ENCODE measurements around the gene POPDC2.
A peak's percentile ranks its signal among the peaks of the same experiment; 100 is the strongest.
"Not testable (repeated sequence)": the region's sequence is repeated elsewhere in the genome, so short reads cannot be mapped to it uniquely, and the experiment has no call there.

POPDC2 gene

GRCh38 chr3:119660474-119661440 is at the start of gene POPDC2:
POPDC2 (minus strand) TSS chr3:119660589; CDS start chr3:119660423, 166 bp downstream.
- no peak for DNase-seq

DNA sequence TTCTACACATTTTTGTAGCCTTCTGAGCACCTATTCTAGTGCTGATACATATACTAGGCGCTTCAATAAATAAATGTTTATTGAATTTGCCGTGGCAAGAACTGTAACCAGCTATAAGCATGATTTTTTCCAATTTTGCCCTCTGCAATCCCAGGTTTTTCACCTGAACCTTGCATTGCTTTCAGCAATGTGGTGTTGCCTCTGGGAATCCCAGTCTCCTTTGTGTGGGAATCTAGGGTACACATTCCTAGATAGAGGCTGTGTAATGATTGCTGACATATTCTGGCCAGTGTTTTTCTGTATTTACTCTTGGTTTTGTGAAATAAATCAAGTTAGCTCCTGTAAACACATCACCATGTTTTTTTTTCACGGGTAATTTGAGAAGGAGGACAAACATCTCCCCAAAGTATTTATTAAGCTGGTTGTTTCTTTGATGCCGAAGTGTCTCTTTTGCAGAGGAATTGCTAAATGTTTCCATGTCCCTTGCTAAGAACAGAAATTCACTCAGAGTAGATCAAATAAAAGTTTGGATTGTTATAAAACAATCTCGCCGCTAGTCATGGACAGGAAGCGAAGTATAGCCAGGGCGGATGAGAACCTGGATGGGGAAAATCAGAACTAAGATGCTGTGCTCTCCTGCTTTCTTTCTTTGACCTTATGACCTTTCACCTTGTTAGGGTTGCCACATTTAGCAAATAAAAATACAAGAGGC is 43.6 kb upstream of the POPDC2 start:
- no peak for DNase-seq

DNA sequence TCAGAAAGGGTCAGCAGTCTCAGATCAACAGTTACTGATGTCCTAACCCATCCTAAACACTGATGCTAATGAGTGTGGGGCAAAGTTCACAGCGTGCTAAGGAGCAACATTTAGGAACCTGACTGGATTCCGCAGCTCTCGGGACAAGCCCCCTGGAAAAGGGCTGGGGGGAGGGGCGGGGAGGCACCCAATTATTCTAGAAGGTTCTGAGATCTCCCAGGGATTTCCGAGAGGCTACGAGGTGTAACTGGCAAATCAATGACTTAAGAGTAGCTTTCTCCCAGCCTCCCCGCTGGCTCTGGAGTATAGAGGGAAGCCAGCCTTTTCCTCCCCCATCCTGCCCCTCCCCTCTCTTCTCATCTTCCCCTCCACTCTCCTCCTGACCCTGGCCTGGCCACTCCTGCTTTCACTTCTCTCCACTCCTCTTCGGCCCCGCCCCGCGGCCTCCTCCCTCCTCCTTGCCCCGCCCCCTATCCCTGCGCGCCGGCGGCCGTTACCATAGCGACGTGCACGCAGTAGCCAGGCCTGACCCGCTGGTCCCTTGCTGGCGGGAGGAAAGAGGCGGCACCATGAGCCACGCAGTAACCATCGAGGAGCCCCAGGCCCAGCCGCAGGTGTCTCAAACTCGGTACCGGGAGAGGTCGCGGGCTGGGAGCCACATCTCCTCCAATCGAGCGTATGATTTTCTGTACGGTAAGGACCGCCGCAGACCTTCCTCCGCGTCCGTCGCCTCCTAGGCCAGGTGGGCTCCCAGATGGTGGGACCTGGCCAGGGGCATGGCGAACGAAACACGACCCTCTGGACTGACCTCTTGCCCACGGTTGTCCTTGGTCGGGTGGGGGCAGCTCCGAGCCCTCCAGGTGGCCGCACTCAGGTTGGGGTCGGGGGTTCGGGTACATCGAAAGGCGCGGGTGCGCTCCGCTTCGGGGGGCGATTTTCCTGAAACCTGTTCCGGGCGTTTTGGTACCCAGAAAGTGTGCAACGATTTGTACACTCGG is 42.4 kb upstream of the POPDC2 start, which contains the start of gene CFAP91:
Gene CFAP91 (plus strand): TSS at position 493 of the 998 bp plus-strand sequence. CDS start 77 bp downstream, at position 570.
- peak; percentile 87 for DNase-seq

DNA sequence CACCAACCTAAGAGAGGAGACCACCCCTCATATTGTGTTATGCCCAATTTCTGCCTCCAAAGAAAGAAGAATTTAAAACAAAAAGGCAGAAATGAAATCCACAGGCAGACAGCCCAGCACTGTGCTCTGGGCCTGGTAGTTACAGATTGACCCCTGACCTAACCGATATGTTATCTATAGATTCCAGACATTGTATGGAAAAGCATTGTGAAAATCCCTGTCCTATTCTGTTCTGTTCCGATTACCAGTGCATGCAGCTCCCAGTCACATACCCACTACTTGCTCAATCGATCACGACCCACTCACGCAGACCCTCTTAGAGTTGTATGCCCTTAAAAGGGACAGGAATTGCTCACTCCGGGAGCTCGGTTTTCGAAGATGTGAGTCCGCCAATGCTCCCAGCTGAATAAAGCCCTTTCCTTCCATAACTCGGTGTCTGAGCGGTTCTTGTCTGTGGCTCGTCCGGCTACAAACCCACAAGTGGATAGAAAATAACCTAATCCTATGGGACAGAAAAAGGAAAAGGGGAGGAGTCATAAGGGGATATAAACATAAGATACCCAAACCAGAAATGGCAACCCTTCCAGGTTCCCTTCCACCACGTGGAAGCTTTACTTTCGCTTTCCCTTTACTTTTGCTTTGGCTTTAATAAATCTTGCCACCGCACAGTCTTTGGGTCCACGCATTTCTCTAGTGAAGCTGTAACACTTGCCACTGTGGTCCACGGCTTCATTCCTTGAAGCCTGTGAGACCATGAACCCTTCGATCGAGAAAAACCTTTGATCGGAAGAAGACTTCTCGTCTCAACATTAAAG is 40.7 kb upstream of the POPDC2 start:
- DNase-seq, result peak; percentile 49

DNA sequence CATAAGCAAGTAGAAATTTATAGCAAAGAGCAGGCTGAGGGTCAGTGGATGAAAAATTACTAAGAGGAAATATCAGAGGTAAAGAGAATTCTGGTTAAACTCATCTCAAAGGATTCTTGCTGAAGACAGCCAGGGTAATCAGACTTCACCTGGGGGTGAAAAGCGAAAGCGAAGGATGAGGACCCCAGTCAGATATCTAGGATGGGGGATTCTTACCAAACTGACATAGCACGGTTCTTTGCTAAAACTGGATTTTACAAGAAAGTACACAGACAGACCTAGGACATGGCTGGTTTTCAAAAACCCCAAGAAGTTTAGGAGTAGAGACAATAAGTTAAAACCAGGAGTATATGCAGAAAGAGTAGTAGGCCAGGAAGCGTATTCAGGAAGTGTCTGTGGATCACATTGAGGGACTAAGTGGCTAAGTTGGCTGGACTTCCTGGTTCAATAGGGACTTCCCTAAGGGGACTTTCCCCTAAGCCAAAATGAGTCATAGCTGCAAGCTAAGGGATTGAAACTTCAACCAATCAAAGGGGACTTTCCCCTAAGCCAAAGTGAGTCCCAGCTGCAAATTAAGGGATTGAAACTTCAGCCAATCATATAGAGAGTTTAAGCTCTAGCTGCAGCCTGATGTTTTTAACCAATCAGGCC is 40.0 kb upstream of the POPDC2 start:
- peak; percentile 65 for DNase-seq

GRCh38 chr3:119697394-119697793 is 37.0 kb upstream of the POPDC2 start:
- no peak for DNase-seq

DNA sequence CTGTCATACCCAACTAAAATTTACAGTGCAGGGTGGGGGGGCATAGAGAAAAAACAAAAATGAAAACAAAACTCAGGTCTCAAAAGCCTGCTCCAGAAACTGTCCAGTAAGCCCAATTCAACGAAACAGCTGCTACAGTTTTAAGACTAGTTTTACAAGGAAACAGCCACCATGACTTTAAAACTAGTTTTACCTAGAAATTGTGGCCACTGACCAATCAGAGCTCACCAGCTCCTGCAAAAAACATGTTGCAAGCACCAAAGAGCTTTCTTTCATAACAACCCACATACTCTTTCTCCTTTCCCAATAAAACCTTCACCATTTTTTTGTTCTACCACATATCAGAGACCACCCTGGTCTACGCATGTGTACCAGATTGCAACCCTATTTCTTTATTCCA is 35.1 kb upstream of the POPDC2 start:
- DNase-seq, result peak; percentile 57

DNA sequence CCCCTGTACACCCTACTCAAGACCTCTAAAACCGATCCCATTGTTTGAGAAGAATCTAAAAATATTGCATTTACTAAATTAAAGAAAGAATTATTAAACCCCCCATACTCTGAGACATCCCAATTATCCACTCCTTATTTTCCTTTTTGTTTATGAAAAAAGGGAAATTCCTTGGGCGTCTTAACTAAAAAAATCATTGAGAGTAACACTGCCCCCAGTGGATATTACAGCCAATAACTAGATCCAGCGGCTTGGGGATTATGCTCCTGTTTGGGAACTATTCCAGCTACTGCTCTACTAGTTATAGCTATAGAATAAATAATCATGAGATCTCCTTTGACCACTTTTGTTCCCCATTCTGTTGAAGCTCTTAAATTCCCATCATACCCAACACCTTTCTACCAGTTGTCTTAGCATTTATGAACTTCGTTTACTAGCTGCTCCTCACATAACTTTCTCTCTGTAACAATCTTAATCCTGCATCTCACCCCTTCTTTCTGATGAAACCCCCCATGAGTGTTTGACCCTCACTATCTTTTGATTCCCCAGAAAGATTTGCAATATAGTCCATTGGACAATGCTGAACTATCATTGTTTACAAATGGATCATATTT is 29.8 kb upstream of the POPDC2 start:
- peak; percentile 54 for DNase-seq

GRCh38 chr3:119683421-119683820 is 23.0 kb upstream of the POPDC2 start:
- DNase-seq, result no peak

DNA sequence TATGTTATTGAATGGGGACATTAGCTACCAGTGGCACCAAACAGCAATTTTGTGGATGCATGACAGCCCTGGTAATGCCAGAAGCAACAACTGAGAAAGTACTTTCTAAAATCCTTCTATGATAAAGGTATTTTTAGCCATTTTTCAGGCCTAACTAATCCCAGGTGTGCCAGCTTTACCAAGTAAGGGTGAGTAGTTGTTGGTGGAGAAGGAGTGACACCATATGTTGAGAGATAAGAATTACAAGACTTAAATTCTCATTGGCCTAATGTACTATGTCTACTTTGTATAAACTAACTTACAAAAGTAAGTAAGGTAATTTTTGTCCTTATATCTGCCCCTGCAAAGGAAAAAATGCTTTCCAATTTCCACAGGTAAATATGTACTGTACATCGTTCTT is 20.9 kb upstream of the POPDC2 start:
- DNase-seq, result peak; percentile 60

DNA sequence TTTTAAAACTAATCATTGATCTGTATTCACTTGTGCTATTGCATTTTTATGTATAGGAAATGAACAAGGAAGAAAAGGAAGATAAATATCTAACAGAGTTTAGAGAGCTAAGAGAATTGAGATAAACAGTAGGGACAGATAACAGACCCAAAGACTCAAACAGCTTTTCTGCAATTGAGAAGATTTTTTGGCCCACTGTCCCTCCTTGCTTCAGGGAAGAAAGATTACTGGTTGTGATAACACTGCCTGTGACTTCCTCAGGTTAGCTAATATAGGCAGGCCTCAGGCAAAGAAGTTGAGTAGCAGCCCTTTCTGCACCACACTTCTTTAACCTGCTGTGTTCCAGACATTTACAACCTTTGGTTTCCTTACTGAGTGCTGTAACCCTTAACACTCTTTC is 19.5 kb upstream of the POPDC2 start:
- peak; percentile 35 for DNase-seq

GRCh38 chr3:119678209-119678608 is 17.8 kb upstream of the POPDC2 start:
- not testable (repeated sequence) for DNase-seq

DNA sequence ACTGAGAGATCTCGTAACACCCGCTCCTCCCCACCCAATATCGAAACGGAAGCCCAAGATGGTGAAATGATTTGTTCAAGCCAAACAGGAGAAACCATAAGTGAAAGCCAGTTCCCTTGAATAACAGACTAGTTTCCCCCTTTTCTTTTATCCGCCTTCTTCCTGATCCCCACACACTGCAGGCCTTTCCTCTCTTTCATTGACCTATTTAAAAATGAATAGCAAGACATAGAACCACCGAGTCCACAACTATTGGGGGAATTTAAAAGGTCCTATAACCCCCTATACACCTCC is 17.2 kb upstream of the POPDC2 start:
- DNase-seq, result no peak

- peak; percentile 98 for DNase-seq
Observed at GRCh38 chr3:119676771-119677640, 16.6 kb upstream of the POPDC2 start, which contains the start of gene COX17. COX17 (minus strand) TSS chr3:119677406; CDS start chr3:119677310, 96 bp downstream.

DNA sequence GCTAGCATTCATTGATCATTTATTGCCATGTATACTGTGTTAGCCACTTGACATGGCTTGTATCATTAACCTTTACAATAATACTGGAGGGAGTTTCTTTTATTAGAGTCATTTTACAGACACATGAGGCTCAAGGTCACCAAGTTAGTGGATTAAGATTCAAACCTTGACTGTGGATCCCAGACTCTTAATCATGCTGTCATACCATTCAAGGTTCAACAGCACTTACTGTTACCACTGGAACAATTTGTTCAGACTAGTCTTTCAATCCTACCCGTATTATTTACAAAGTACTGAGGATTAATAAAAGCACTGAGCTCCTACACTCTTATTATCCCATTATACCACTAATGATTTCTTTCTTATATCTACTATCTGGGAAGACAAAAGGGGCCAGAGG is 15.6 kb upstream of the POPDC2 start:
- DNase-seq, result no peak

DNA sequence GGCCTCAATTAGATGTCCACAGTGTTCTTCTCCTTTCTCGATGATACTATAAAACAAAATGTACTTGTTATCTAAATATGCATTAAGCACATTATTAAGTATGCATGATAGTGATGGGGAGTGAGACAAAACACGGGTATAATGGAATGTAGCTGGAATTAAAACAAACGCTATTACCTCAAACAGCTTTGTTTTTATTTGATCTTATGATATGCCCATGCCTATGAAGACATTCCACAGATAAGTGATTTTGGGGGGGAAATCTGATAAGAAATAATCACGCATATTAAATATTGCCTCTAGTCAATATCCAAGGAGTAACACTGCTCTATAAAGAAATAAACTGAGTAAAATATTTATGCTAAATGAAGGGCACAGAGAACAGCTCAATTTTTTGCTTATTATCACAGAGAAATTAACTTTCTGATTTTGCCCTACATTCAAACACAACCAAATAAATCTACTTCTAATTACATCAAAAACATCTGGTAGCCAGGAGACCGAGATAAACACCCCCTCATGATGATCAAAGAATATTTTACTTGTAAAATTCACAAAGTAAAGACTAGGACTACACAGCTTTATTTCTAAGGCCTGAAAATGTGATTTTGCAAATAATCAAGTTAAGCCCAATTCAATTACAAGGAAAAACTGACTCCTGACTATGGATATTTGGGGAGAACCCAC is 14.9 kb upstream of the POPDC2 start:
- no peak for DNase-seq

GRCh38 chr3:119673875-119674274 is 13.5 kb upstream of the POPDC2 start:
- DNase-seq, result no peak

- DNase-seq, result no peak
Observed at GRCh38 chr3:119672776-119673175, 12.4 kb upstream of the POPDC2 start.

Data from OCI-M1 (cell line).